Esophagus squamous epithelium (tissue), 5 donors: ENCODE results near the gene IRF2. TPM values are rescaled to one million over a fixed set of nuclear protein-coding genes. Genes with fewer than 3 reads are reported as not detected.

Experiments
- DNase-seq: peaks from one replicate; lab custom pipeline; 2025; lab: John Stamatoyannopoulos, UW
- H3K27ac ChIP-seq, 4 donors: fragments of 200-600 bp; sonication (generic); one replicate each; pipeline ENCODE4 v1.5.1; 2016 to 2019; ENCODE audit warnings: mild to moderate bottlenecking in 1 of 4
- H3K27me3 ChIP-seq, 4 donors: fragments of 200-600 bp; sonication (generic); 1 replicate in 3 of 4; 2 replicates in 1 of 4; pipeline versions ENCODE4 v1.5.1 to v1.6.0; 2017 to 2021; ENCODE audit warnings: antibody characterized with exemption in 1 of 4
- H3K36me3 ChIP-seq, 3 donors: fragments of 200-600 bp; sonication (generic); one replicate each; pipeline ENCODE4 v1.5.1; 2016 to 2019
- H3K4me1 ChIP-seq, 3 donors: fragments of 200-600 bp; sonication (generic); one replicate each; pipeline ENCODE4 v1.5.1; 2017 to 2019
- H3K4me3 ChIP-seq, 4 donors: fragments of 200-600 bp; sonication (generic); 1 replicate in 3 of 4; 2 replicates in 1 of 4; pipeline ENCODE4 v1.5.1; 2016 to 2019; ENCODE audit warnings: mild to moderate bottlenecking in 2 of 4, moderate library complexity in 1 of 4
- H3K9me3 ChIP-seq, 3 donors: fragments of 200-600 bp; sonication (generic); one replicate each; pipeline ENCODE4 v1.5.1; 2016 to 2019
- CTCF ChIP-seq, 6 experiments: fragments of 450-650 bp in 4 of 6; fragments of 200-600 bp in 2 of 6; sonication (generic) in 2 of 6; IDR thresholded peaks; one replicate each; pipeline ENCODE4 v1.5.1; 2016 to 2019; ENCODE audit warnings: antibody characterized with exemption in 6 of 6, mild to moderate bottlenecking in 4 of 6, moderate library complexity in 4 of 6
- POLR2A ChIP-seq, 4 donors: fragments of 450-650 bp; IDR thresholded peaks; one replicate each; pipeline ENCODE4 v1.6.1; 2017; ENCODE audit warnings: antibody characterized with exemption in 4 of 4, mild to moderate bottlenecking in 4 of 4, moderate library complexity in 3 of 4
- WGBS, 2 donors: methylation state at CpG; one replicate each; pipeline ENCODE4 v1.1.5; 2018; 5-methylcytosine and 5-hydroxymethylcytosine counted together
- intact Hi-C: fragments of 100-400 bp; cut with DNase I; formaldehyde crosslinking; loops from one replicate; pipeline ENCODE4 v1.15.0; 2022
- total RNA-seq, 4 donors: library from RNA; depleted of rRNA; stranded (reverse); fragments of >200 nt; gene quantifications; one replicate each; pipeline ENCODE4 v1.1.0, GENCODE V29; 2016
- donor health status: DM: yes; HTN: yes; CAD: no.

IRF2 gene
- total RNA-seq, 4 donors from 2014 or later: 16.6 to 30.2 (median 23.4) TPM

DNA sequence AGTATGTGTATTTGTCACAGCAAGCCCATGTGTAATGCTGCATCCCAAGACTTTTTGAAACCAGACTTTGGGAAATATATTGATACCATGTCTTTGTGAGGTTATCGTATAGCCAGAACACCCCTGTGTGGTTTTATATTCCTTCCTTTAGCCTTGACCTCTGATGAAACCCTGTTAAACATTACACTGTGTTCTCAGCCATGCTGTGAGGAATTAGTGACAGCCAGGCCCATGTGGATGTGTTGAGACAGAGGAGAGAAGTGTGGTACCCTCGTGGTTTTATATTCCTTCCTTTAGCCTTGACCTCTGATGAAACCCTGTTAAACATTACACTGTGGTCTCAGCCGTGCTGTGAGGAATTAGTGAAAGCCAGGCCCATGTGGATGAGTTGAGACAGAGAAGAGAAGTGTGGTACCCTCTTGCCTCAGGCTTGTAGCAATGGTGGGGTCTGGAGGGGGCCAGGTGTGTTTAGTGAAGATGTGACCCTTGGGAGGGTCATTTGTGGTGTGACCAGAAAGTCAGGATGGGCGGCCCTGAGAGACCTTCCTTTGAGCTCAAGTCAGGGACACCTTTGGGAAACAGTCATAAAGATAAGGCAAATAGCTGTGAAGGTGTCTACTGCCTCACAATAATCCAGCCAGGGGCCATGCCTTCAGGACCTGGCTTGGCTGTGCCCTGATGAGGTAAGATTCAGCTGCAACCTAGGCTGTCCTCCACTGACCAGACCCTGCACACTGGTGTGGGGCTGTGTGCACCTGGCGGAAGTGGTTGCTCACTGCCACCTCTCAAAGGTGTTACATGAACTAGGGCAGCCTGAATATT is 110.0 kb downstream of the IRF2 start:
- Histone ChIP-seq H3K4me1 (peaks cover 0 to 28% (median 19%) of the 10 kb centered on the region in 3 donors), H3K27ac (no peak overlapping the region), H3K4me3 (no peak overlapping the region), H3K27me3 (no peaks in the 10 kb centered on the region), H3K36me3 (no peaks in the 10 kb centered on the region), H3K9me3 (no peaks in the 10 kb centered on the region)
- WGBS, 2 donors: 59 to 72% methylated on average over 5 of the region's 5 CpGs
- no peak for TF ChIP-seq CTCF (IDR thresholded peaks at IDR 0.05)
- no peak for TF ChIP-seq POLR2A (IDR thresholded peaks at IDR 0.05)
- intact Hi-C loops: no loop called here
- no peak for DNase-seq

DNA sequence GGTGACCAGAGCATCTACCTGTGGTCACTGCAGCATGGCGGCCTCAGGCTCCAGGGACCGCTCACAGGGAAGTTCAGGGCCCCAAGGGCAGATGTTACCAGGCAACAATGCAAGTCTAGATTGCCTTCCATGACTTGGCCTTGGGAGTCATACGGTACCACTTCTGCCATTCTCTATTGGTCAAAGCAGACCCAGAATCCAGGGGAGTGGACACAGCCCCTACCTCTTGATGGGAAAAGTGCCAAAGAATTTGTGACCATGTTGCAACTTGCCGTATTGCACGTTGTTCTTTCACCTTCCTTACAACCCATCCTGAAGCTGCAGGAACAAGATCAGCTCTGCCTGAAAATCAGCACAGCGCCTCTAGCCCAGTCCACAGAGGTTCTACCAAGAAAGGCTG is 111.1 kb downstream of the IRF2 start:
- TF ChIP-seq CTCF (IDR thresholded peaks at IDR 0.05) (no peak), POLR2A (IDR thresholded peaks at IDR 0.05) (no peak)
- Histone ChIP-seq H3K4me1 (peaks cover 0 to 38% (median 19%) of the 10 kb centered on the region in 3 donors), H3K27ac (peak overlapping the region in 2 of 4 donors; percentile 59 to 67), H3K36me3 (no peaks in the 10 kb centered on the region), H3K27me3 (no peaks in the 10 kb centered on the region), H3K4me3 (no peak overlapping the region), H3K9me3 (no peaks in the 10 kb centered on the region)
- intact Hi-C loops: no loop called here
- DNase-seq: no peak
- 82 to 85% methylated on average over 5 to 6 of the region's 6 CpGs for WGBS, 2 donors

DNA sequence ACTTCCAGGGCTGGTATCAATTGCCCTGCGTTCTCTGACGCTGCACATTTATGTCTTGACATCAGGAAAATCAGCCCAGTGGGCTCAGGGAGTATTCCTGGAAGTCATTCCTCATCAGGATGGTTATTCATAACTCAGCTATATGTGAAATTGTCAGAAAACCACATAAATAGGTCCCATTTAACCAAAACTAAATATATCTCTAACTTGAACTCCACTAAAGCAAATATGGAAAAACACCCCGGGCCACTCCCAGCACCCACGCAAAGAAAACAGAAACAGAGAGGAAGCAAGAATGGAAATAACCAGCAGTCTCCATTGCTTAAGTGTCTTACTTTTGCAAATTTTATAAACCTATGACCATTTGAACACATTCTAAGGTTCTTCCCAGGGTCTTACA is 112.0 kb downstream of the IRF2 start:
- no peaks in the 10 kb centered on the region for H3K9me3 ChIP-seq
- H3K4me1 ChIP-seq: peaks cover 0 to 39% (median 19%) of the 10 kb centered on the region in 3 donors
- TF ChIP-seq CTCF (IDR thresholded peaks at IDR 0.05) (no peak), POLR2A (IDR thresholded peaks at IDR 0.05) (no peak)
- H3K36me3 ChIP-seq: no peaks in the 10 kb centered on the region
- peak overlapping the region in 3 of 4 donors; percentile 51 to 67 (median 59) for H3K27ac ChIP-seq
- intact Hi-C loops: no loop called here
- no peaks in the 10 kb centered on the region for H3K27me3 ChIP-seq
- no peak overlapping the region for H3K4me3 ChIP-seq
- no peak for DNase-seq
- WGBS, 2 donors: 60 to 80% methylated on average over 3 to 4 of the region's 4 CpGs

DNA sequence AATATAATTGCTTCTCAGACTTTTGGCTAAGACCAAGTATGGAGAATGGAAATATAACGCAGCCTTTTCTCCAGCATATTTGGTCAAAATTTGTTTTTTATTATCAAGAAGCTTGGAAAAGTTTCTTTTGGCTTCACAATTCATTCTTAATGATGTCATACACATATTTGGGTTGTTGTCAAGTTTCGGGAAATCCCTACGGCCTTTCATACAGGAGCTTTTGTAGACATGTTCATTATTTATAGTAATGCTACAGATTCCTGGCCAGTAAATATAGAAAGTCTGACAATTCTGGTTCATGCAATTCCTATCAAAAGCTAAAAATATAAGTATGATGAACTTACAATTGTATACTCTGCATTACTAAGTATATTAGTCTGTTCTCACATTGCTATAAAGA is 112.9 kb downstream of the IRF2 start:
- TF ChIP-seq POLR2A (IDR thresholded peaks at IDR 0.05): no peak
- no peak for TF ChIP-seq CTCF (IDR thresholded peaks at IDR 0.05)

GRCh38 chr4:184359888-184360287 is 114.5 kb downstream of the IRF2 start:
- 80 to 82% methylated on average over 5 of the region's 5 CpGs for WGBS, 2 donors
- Histone ChIP-seq H3K4me3 (no peak overlapping the region), H3K9me3 (no peaks in the 10 kb centered on the region), H3K4me1 (peaks cover 12 to 58% (median 38%) of the 10 kb centered on the region in 3 donors), H3K36me3 (no peaks in the 10 kb centered on the region), H3K27me3 (no peaks in the 10 kb centered on the region), H3K27ac (no peak overlapping the region)
- TF ChIP-seq CTCF (IDR thresholded peaks at IDR 0.05) (no peak), POLR2A (IDR thresholded peaks at IDR 0.05) (no peak)
- intact Hi-C loops: no loop called here
- DNase-seq: no peak

More for the DNA sequence above, 112.9 kb downstream of the IRF2 start:
- no peak for DNase-seq
- WGBS, 2 donors: 32 to 41% methylated on average over 3 of the region's 3 CpGs
- intact Hi-C loops: no loop called here
- H3K4me1 ChIP-seq: peaks cover 0 to 42% (median 22%) of the 10 kb centered on the region in 3 donors
- no peak overlapping the region for H3K4me3 ChIP-seq
- H3K36me3 ChIP-seq: no peaks in the 10 kb centered on the region
- no peaks in the 10 kb centered on the region for H3K27me3 ChIP-seq
- no peaks in the 10 kb centered on the region for H3K9me3 ChIP-seq
- H3K27ac ChIP-seq: peak overlapping the region in 3 of 4 donors; percentile 51 to 67 (median 59)
